A673 (cell line): ENCODE results near the gene ADAMTSL2.

ENCODE experiments used
- CTCF ChIP-seq: fragments of 300-800, 200-600 bp; sonication (generic); conservative IDR thresholded peaks from 2 replicates; pipeline ENCODE4 v1.5.1; 2017; ENCODE audit warnings: low read depth, mild to moderate bottlenecking, antibody characterized with exemption, low read length, moderate library complexity, mixed read lengths
- EZH2 ChIP-seq: fragments of 200-600 bp; sonication (generic); IDR thresholded peaks from 2 replicates; pipeline ENCODE4 v1.6.1; 2017; ENCODE audit warnings: borderline replicate concordance, low read depth, mild to moderate bottlenecking, mixed read lengths, antibody characterized with exemption, low read length; ENCODE audit not compliant: poor library complexity, severe bottlenecking

GRCh38 chr9:133569121-133569785, 34.7 kb downstream of the ADAMTSL2 start:
- no peak for TF ChIP-seq CTCF
- no peak for TF ChIP-seq EZH2
